Lung (tissue), 12 donors: ENCODE data around the gene CDC42EP1. TPM values are rescaled to one million over a fixed set of nuclear protein-coding genes. Genes with fewer than 3 reads are reported as not detected.

Experiments
- ATAC-seq: fragments of 200-7000 bp; cut with Tn5 transposase; one replicate; pipeline ENCODE4 v1.9.1; 2020; ENCODE audit warnings: moderate number of reproducible peaks; ENCODE audit not compliant: insufficient read depth, low FRiP score
- DNase-seq, 3 donors: peaks; one replicate each; pipeline ENCODE4 v3.0.0-alpha.2; 2013 to 2017
- H3K27ac ChIP-seq, 2 donors: one replicate each; pipeline ENCODE4 v1.5.1; 2013; ENCODE audit warnings: mild to moderate bottlenecking in 2 of 2, moderate library complexity in 2 of 2, control low read depth in 1 of 2, inconsistent platforms in 1 of 2, low read depth in 1 of 2, low read length in 1 of 2
- H3K27me3 ChIP-seq, 3 donors: one replicate each; pipeline ENCODE4 v1.5.1; 2013; ENCODE audit warnings: low read length in 2 of 3; ENCODE audit not compliant: control insufficient read depth in 3 of 3, insufficient read depth in 3 of 3
- H3K36me3 ChIP-seq, 4 donors: one replicate each; pipeline ENCODE4 v1.5.1; 2013; ENCODE audit warnings: low read length in 4 of 4, mild to moderate bottlenecking in 1 of 4, moderate library complexity in 1 of 4; ENCODE audit not compliant: control insufficient read depth in 4 of 4, insufficient read depth in 4 of 4
- H3K4me1 ChIP-seq, 5 donors: one replicate each; pipeline ENCODE4 v1.5.1; 2013; ENCODE audit warnings: low read length in 5 of 5, mild to moderate bottlenecking in 2 of 5, moderate library complexity in 1 of 5; ENCODE audit not compliant: control insufficient read depth in 5 of 5, insufficient read depth in 5 of 5
- H3K4me3 ChIP-seq: one replicate; pipeline ENCODE4 v1.5.1; 2013; ENCODE audit warnings: mild to moderate bottlenecking, control low read depth, moderate library complexity
- H3K9ac ChIP-seq, 2 donors: one replicate each; pipeline ENCODE4 v1.5.1; 2013; ENCODE audit warnings: low read length in 2 of 2, control low read depth in 1 of 2; ENCODE audit not compliant: insufficient read depth in 1 of 2
- H3K9me3 ChIP-seq, 4 donors: one replicate each; pipeline ENCODE4 v1.5.1; 2013; ENCODE audit warnings: low read length in 3 of 4, mild to moderate bottlenecking in 1 of 4, moderate library complexity in 1 of 4; ENCODE audit not compliant: control insufficient read depth in 4 of 4, insufficient read depth in 3 of 4
- CTCF ChIP-seq: IDR thresholded peaks from 2 replicates; pipeline ENCODE4 v1.5.1; 2012; ENCODE audit warnings: mild to moderate bottlenecking; ENCODE audit errors: control extremely low read depth, extremely low read depth
- WGBS, 2 donors: extraction: QIAGEN DNeasy Blood & Tissue Kit; methylation state at CpG; one replicate each; pipeline ENCODE4 v1.1.7; 2013; 5-methylcytosine and 5-hydroxymethylcytosine counted together
- polyA plus RNA-seq, 2 donors: library from polyadenylated mRNA; stranded (reverse); fragments of 200-250 nt; gene quantifications; one replicate each; pipeline ENCODE4 v1.2.1, GENCODE V29; 2013
- total RNA-seq, 2 donors: library from RNA; depleted of rRNA in 1 of 2; stranded (reverse); fragments of >200 nt in 1 of 2; gene quantifications; one replicate each; pipeline ENCODE4 v1.2.1, GENCODE V29; 2014 to 2021
- donor health status: control.
- donor health status: control.
- donor health status: Bipolar disorder and iron deficiency.
- donor health status: healthy.
- donor health status: DM: yes; HTN: yes; CAD: no.

CDC42EP1 gene
- total and polyA plus RNA-seq, 4 donors = 23.9 to 77.0 (median 51.9) TPM

GRCh38 chr22:37568448-37569008 lies 8.2 kb downstream of the CDC42EP1 start:
- WGBS, 2 donors = 85 to 92% methylated on average over 13 to 14 of the region's 14 CpGs
- no peak overlapping the region for H3K4me3 ChIP-seq
- no peak for DNase-seq

GRCh38 chr22:37569009-37569920 lies 9.0 kb downstream of the CDC42EP1 start:
- TF ChIP-seq CTCF = no peak
- Histone ChIP-seq H3K4me1 (peaks cover 0 to 18% (median 5%) of the 10 kb centered on the region in 5 donors), H3K27ac (peak overlapping the region in 1 of 2 donors; percentile 68), H3K9ac (no peak overlapping the region), H3K27me3 (no peaks in the 10 kb centered on the region), H3K4me3 (no peak overlapping the region), H3K9me3 (no peaks in the 10 kb centered on the region), H3K36me3 (peaks cover 0 to 30% (median 17%) of the 10 kb centered on the region in 4 donors)
- DNase-seq (peak; percentile 58 to 81 (median 72)), ATAC-seq (peak; percentile 46)
- WGBS, 2 donors = 55 to 74% methylated on average over 19 to 21 of the region's 21 CpGs

More at GRCh38 chr22:37568448-37569008, 8.2 kb downstream of the CDC42EP1 start:
- Histone ChIP-seq H3K27ac (peak overlapping the region in 1 of 2 donors; percentile 68), H3K9ac (no peak overlapping the region), H3K36me3 (peaks cover 0 to 30% (median 17%) of the 10 kb centered on the region in 4 donors), H3K27me3 (no peaks in the 10 kb centered on the region), H3K9me3 (no peaks in the 10 kb centered on the region), H3K4me1 (peaks cover 0 to 24% (median 11%) of the 10 kb centered on the region in 5 donors)
- ATAC-seq = no peak
- TF ChIP-seq CTCF = no peak

- Histone ChIP-seq H3K4me1 (peaks cover 0 to 15% (median 5%) of the 10 kb centered on the region in 5 donors), H3K27me3 (no peaks in the 10 kb centered on the region), H3K9ac (no peak overlapping the region), H3K4me3 (no peak overlapping the region), H3K27ac (peak overlapping the region in 1 of 2 donors; percentile 68), H3K36me3 (peaks cover 0 to 30% (median 16%) of the 10 kb centered on the region in 4 donors), H3K9me3 (no peaks in the 10 kb centered on the region)
- DNase-seq = no peak
- 56 to 74% methylated on average over 9 of the region's 9 CpGs for WGBS, 2 donors
- no peak for TF ChIP-seq CTCF
- ATAC-seq = no peak
Measured at GRCh38 chr22:37569921-37570660, 9.8 kb downstream of the CDC42EP1 start.
